ENCODE data around the gene RPRM.

Gene RPRM

GRCh38 chr2:153509133-153509532 is 30.6 kb upstream of the RPRM start:
- no peak for TF ChIP-seq POLR2AphosphoS5 (IDR thresholded peaks at IDR 0.05; ENCODE audit: low read depth, low read length)
- TF ChIP-seq TAF1 (IDR thresholded peaks at IDR 0.05; ENCODE audit: borderline replicate concordance, insufficient read depth, low read length), result no peak
- no peak for TF ChIP-seq SIN3A (IDR thresholded peaks at IDR 0.05; ENCODE audit: borderline replicate concordance, insufficient read depth, low read length)
- TF ChIP-seq REST (IDR thresholded peaks at IDR 0.05; ENCODE audit: insufficient read depth in 1 of 2, low read depth in 2 of 2, low read length in 2 of 2), result no peak

- no peak for TF ChIP-seq SIN3A (IDR thresholded peaks at IDR 0.05; ENCODE audit: borderline replicate concordance, insufficient read depth, low read length)
- TF ChIP-seq POLR2AphosphoS5 (IDR thresholded peaks at IDR 0.05; ENCODE audit: low read depth, low read length), result no peak
- TF ChIP-seq FOXP2 (optimal IDR thresholded peaks at IDR 0.05; ENCODE audit: borderline replicate concordance, extremely low read depth, extremely low read length, insufficient read depth), result no peak
- TF ChIP-seq TAF1 (IDR thresholded peaks at IDR 0.05; ENCODE audit: borderline replicate concordance, insufficient read depth, low read length), result no peak
- TF ChIP-seq REST (IDR thresholded peaks at IDR 0.05; ENCODE audit: insufficient read depth in 1 of 2, low read depth in 2 of 2, low read length in 2 of 2), result no peak
These were observed 20.9 kb upstream of the RPRM start for GRCh38 chr2:153499439-153499838.

- TF ChIP-seq TAF1 (IDR thresholded peaks at IDR 0.05; ENCODE audit: borderline replicate concordance, insufficient read depth, low read length), result no peak
- no peak for TF ChIP-seq REST (IDR thresholded peaks at IDR 0.05; ENCODE audit: insufficient read depth in 1 of 2, low read depth in 2 of 2, low read length in 2 of 2)
- no peak for TF ChIP-seq FOXP2 (optimal IDR thresholded peaks at IDR 0.05; ENCODE audit: borderline replicate concordance, extremely low read depth, extremely low read length, insufficient read depth)
- no peak for TF ChIP-seq SIN3A (IDR thresholded peaks at IDR 0.05; ENCODE audit: borderline replicate concordance, insufficient read depth, low read length)
- no peak for TF ChIP-seq POLR2AphosphoS5 (IDR thresholded peaks at IDR 0.05; ENCODE audit: low read depth, low read length)
These were observed 19.5 kb upstream of the RPRM start for GRCh38 chr2:153497938-153498629.

GRCh38 chr2:153495725-153496124 is 17.2 kb upstream of the RPRM start:
- TF ChIP-seq POLR2AphosphoS5 (IDR thresholded peaks at IDR 0.05; ENCODE audit: low read depth, low read length), result no peak
- no peak for TF ChIP-seq SIN3A (IDR thresholded peaks at IDR 0.05; ENCODE audit: borderline replicate concordance, insufficient read depth, low read length)
- TF ChIP-seq REST (IDR thresholded peaks at IDR 0.05; ENCODE audit: insufficient read depth in 1 of 2, low read depth in 2 of 2, low read length in 2 of 2), result no peak
- no peak for TF ChIP-seq FOXP2 (optimal IDR thresholded peaks at IDR 0.05; ENCODE audit: borderline replicate concordance, extremely low read depth, extremely low read length, insufficient read depth)
- TF ChIP-seq TAF1 (IDR thresholded peaks at IDR 0.05; ENCODE audit: borderline replicate concordance, insufficient read depth, low read length), result no peak

Measured in PFSK-1 (cell line).